ENCODE results near the gene G3BP1. TPM values are rescaled to one million over a fixed set of nuclear protein-coding genes. Genes with fewer than 3 reads are reported as not detected.

Gene G3BP1
- total and polyA plus RNA-seq, 4 donors, result 75.5 to 131 (median 101) TPM

- H3K4me1 ChIP-seq (ENCODE audit: control insufficient read depth, insufficient read depth, low read length), result peaks cover 13% of the 10 kb centered on the region
- H3K4me3 ChIP-seq (ENCODE audit: low read depth, low read length), result no peak overlapping the region
- H3K9me3 ChIP-seq (ENCODE audit: control insufficient read depth, insufficient read depth, low read length), result no peaks in the 10 kb centered on the region
- peaks cover 4% of the 10 kb centered on the region for H3K36me3 ChIP-seq (ENCODE audit: control insufficient read depth, insufficient read depth, low read length)
- no peak overlapping the region for H3K27ac ChIP-seq (ENCODE audit: low read depth, low read length)
- WGBS (ENCODE audit: insufficient coverage), result 86% methylated on average over 4 of the region's 9 CpGs
- H3K27me3 ChIP-seq (ENCODE audit: control insufficient read depth, insufficient read depth, low read length), result no peaks in the 10 kb centered on the region
- no peak for DNase-seq (ENCODE audit: low read depth in 4 of 6, low spot score in 6 of 6)
These were observed 33.5 kb upstream of the G3BP1 start for GRCh38 chr5:151738125-151738848.

- peak overlapping the region; percentile 92 for H3K27ac ChIP-seq (ENCODE audit: low read depth, low read length)
- H3K9me3 ChIP-seq (ENCODE audit: control insufficient read depth, insufficient read depth, low read length), result no peaks in the 10 kb centered on the region
- no peak overlapping the region for H3K4me3 ChIP-seq (ENCODE audit: low read depth, low read length)
- peaks cover 13% of the 10 kb centered on the region for H3K4me1 ChIP-seq (ENCODE audit: control insufficient read depth, insufficient read depth, low read length)
- peaks cover 4% of the 10 kb centered on the region for H3K36me3 ChIP-seq (ENCODE audit: control insufficient read depth, insufficient read depth, low read length)
- H3K27me3 ChIP-seq (ENCODE audit: control insufficient read depth, insufficient read depth, low read length), result no peaks in the 10 kb centered on the region
- DNase-seq (ENCODE audit: low read depth in 4 of 6, low spot score in 6 of 6), result no peak
- WGBS (ENCODE audit: insufficient coverage), result 100% methylated on average over 1 of the region's 2 CpGs
These were observed 32.4 kb upstream of the G3BP1 start for GRCh38 chr5:151739395-151739794.

- Histone ChIP-seq H3K4me3 (ENCODE audit: low read depth, low read length) (no peak overlapping the region), H3K27ac (ENCODE audit: low read depth, low read length) (peak overlapping the region; percentile 92), H3K36me3 (ENCODE audit: control insufficient read depth, insufficient read depth, low read length) (peaks cover 8% of the 10 kb centered on the region), H3K4me1 (ENCODE audit: control insufficient read depth, insufficient read depth, low read length) (peaks cover 13% of the 10 kb centered on the region), H3K27me3 (ENCODE audit: control insufficient read depth, insufficient read depth, low read length) (no peaks in the 10 kb centered on the region), H3K9me3 (ENCODE audit: control insufficient read depth, insufficient read depth, low read length) (no peaks in the 10 kb centered on the region)
- 42% methylated on average over 4 of the region's 4 CpGs for WGBS (ENCODE audit: insufficient coverage)
- peak in 1 of 6 donors; percentile 59 for DNase-seq (ENCODE audit: low read depth in 4 of 6, low spot score in 6 of 6)
These were observed 31.8 kb upstream of the G3BP1 start for GRCh38 chr5:151739939-151740335.

- Histone ChIP-seq H3K4me1 (ENCODE audit: control insufficient read depth, insufficient read depth, low read length) (peaks cover 13% of the 10 kb centered on the region), H3K4me3 (ENCODE audit: low read depth, low read length) (no peak overlapping the region), H3K27ac (ENCODE audit: low read depth, low read length) (peak overlapping the region; percentile 92), H3K27me3 (ENCODE audit: control insufficient read depth, insufficient read depth, low read length) (no peaks in the 10 kb centered on the region), H3K36me3 (ENCODE audit: control insufficient read depth, insufficient read depth, low read length) (peaks cover 12% of the 10 kb centered on the region), H3K9me3 (ENCODE audit: control insufficient read depth, insufficient read depth, low read length) (no peaks in the 10 kb centered on the region)
- 3% methylated on average over 11 of the region's 11 CpGs for WGBS (ENCODE audit: insufficient coverage)
- DNase-seq (ENCODE audit: low read depth in 4 of 6, low spot score in 6 of 6), result peak in 5 of 6 donors; percentile 57 to 88 (median 63)
These were observed 31.3 kb upstream of the G3BP1 start for GRCh38 chr5:151740336-151740942.

GRCh38 chr5:151740958-151741373 is 30.8 kb upstream of the G3BP1 start:
- H3K4me3 ChIP-seq (ENCODE audit: low read depth, low read length), result no peak overlapping the region
- H3K27me3 ChIP-seq (ENCODE audit: control insufficient read depth, insufficient read depth, low read length), result no peaks in the 10 kb centered on the region
- H3K27ac ChIP-seq (ENCODE audit: low read depth, low read length), result peak overlapping the region; percentile 92
- H3K36me3 ChIP-seq (ENCODE audit: control insufficient read depth, insufficient read depth, low read length), result peaks cover 12% of the 10 kb centered on the region
- H3K9me3 ChIP-seq (ENCODE audit: control insufficient read depth, insufficient read depth, low read length), result no peaks in the 10 kb centered on the region
- H3K4me1 ChIP-seq (ENCODE audit: control insufficient read depth, insufficient read depth, low read length), result peaks cover 13% of the 10 kb centered on the region
- DNase-seq (ENCODE audit: low read depth in 4 of 6, low spot score in 6 of 6), result no peak
- WGBS (ENCODE audit: insufficient coverage), result 31% methylated on average over 1 of the region's 2 CpGs

DNA sequence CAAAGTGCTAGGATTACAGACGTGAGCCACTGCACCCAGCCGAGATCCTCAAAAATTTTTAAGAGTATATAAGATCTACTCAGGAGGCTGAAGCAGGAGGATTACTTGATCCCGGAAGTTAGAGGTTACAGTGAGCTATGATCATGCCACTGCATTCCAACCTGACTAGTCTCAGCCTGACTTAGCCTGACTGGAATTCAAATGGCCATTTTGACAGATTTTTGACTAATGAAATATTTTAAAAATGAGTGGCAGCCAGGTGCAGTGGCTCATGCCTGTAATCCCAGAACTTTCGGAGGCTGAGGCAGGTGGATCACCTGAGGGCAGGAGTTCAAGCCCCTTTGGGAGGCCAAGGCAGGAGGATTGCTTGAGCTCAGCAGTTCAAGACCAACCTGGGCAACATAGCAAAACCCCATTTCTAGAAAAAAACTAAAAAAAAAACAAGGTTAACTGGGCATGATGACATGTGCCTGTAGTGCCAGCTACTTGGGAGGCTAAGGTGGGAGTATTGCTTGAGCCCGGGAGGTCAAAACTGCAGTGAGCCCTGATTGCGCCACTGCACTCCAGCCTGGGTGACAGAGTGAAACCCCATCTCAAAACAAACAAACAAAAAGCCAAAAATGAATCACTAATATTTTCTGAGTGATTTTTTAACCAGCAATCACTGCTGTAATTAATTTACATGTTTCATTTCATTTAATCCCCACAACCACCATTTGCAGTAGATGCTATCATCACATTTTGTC is 29.9 kb upstream of the G3BP1 start:
- WGBS (ENCODE audit: insufficient coverage), result 100% methylated on average over 1 of the region's 6 CpGs
- no peaks in the 10 kb centered on the region for H3K27me3 ChIP-seq (ENCODE audit: control insufficient read depth, insufficient read depth, low read length)
- no peak for DNase-seq (ENCODE audit: low read depth in 4 of 6, low spot score in 6 of 6)
- H3K4me3 ChIP-seq (ENCODE audit: low read depth, low read length), result no peak overlapping the region
- no peak overlapping the region for H3K27ac ChIP-seq (ENCODE audit: low read depth, low read length)
- no peaks in the 10 kb centered on the region for H3K9me3 ChIP-seq (ENCODE audit: control insufficient read depth, insufficient read depth, low read length)
- H3K36me3 ChIP-seq (ENCODE audit: control insufficient read depth, insufficient read depth, low read length), result peaks cover 12% of the 10 kb centered on the region
- peaks cover 13% of the 10 kb centered on the region for H3K4me1 ChIP-seq (ENCODE audit: control insufficient read depth, insufficient read depth, low read length)

DNA sequence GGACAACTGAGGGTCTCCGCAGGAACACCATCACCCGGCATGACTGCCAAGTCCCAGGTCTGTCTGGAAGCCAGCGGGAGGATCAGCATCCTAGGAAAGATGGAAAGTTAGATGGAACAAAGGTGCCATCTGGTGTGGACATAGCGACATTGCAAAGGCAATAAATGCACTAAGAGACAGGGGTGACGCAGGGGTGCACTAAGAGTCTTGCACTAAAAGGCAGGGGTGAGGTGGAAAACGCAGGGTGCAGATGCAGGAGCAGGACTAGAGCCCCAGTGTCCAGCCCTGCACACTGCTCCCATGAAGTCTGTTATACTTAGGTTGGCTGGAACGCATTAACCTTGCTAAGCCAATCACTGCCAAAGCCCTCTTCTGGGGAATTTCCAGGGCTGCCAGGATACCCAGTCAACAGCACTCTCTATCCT is 28.9 kb upstream of the G3BP1 start:
- no peak overlapping the region for H3K27ac ChIP-seq (ENCODE audit: low read depth, low read length)
- H3K36me3 ChIP-seq (ENCODE audit: control insufficient read depth, insufficient read depth, low read length), result peaks cover 12% of the 10 kb centered on the region
- WGBS (ENCODE audit: insufficient coverage), result 47% methylated on average over 7 of the region's 7 CpGs
- H3K27me3 ChIP-seq (ENCODE audit: control insufficient read depth, insufficient read depth, low read length), result no peaks in the 10 kb centered on the region
- H3K9me3 ChIP-seq (ENCODE audit: control insufficient read depth, insufficient read depth, low read length), result no peaks in the 10 kb centered on the region
- H3K4me3 ChIP-seq (ENCODE audit: low read depth, low read length), result no peak overlapping the region
- DNase-seq (ENCODE audit: low read depth in 4 of 6, low spot score in 6 of 6), result peak in 3 of 6 donors; percentile 59 to 85 (median 83)
- H3K4me1 ChIP-seq (ENCODE audit: control insufficient read depth, insufficient read depth, low read length), result peaks cover 13% of the 10 kb centered on the region

GRCh38 chr5:151743530-151743929 is 28.2 kb upstream of the G3BP1 start:
- DNase-seq (ENCODE audit: low read depth in 4 of 6, low spot score in 6 of 6), result peak in 1 of 6 donors; percentile 10
- peaks cover 13% of the 10 kb centered on the region for H3K4me1 ChIP-seq (ENCODE audit: control insufficient read depth, insufficient read depth, low read length)
- no peak overlapping the region for H3K27ac ChIP-seq (ENCODE audit: low read depth, low read length)
- no peaks in the 10 kb centered on the region for H3K27me3 ChIP-seq (ENCODE audit: control insufficient read depth, insufficient read depth, low read length)
- H3K4me3 ChIP-seq (ENCODE audit: low read depth, low read length), result no peak overlapping the region
- whole genome bisulfite sequencing (ENCODE audit: insufficient coverage), result no CpG with 5 or more reads among the region's 1 CpG
- H3K9me3 ChIP-seq (ENCODE audit: control insufficient read depth, insufficient read depth, low read length), result no peaks in the 10 kb centered on the region
- H3K36me3 ChIP-seq (ENCODE audit: control insufficient read depth, insufficient read depth, low read length), result peaks cover 12% of the 10 kb centered on the region

DNA sequence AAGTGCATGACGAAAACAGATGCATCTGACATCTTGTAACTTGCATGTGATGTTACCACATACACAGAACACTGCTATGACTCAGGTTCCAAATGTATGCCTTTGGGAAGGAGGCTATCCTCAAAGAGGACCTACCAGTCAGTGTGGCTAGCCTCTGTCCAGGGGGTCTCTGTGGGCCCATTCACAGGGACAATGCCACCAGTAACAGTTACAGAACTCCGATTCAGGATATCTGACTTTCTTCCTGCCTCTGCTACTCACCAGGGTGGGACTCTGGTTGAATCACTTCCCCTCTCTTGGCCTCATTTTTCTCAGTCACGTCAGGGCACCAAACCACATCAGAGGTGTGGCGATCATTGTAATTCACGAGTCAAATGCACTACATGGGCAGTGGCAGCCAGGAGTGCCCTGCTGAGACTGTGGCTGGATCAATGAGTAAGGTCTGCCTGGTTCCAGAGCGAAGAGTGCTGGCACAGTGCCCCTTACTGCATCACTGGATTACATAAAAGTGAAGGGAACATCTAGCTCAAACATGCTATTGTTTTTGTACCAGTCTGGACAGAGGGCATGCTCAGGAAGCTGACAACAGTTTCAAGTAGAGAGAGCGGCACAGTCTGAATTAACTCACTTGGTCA is 26.6 kb upstream of the G3BP1 start:
- H3K4me3 ChIP-seq (ENCODE audit: low read depth, low read length), result no peak overlapping the region
- 67% methylated on average over 6 of the region's 7 CpGs for WGBS (ENCODE audit: insufficient coverage)
- H3K4me1 ChIP-seq (ENCODE audit: control insufficient read depth, insufficient read depth, low read length), result peaks cover 6% of the 10 kb centered on the region
- no peak overlapping the region for H3K27ac ChIP-seq (ENCODE audit: low read depth, low read length)
- H3K27me3 ChIP-seq (ENCODE audit: control insufficient read depth, insufficient read depth, low read length), result no peaks in the 10 kb centered on the region
- peaks cover 15% of the 10 kb centered on the region for H3K36me3 ChIP-seq (ENCODE audit: control insufficient read depth, insufficient read depth, low read length)
- DNase-seq (ENCODE audit: low read depth in 4 of 6, low spot score in 6 of 6), result no peak
- no peaks in the 10 kb centered on the region for H3K9me3 ChIP-seq (ENCODE audit: control insufficient read depth, insufficient read depth, low read length)

Measured in spinal cord (tissue), 10 donors.